Measurements from ENCODE around the gene NLGN1.
"Not testable (repeated sequence)": the region's sequence is repeated elsewhere in the genome, so short reads cannot be mapped to it uniquely, and the experiment has no call there.

NLGN1 gene

DNA sequence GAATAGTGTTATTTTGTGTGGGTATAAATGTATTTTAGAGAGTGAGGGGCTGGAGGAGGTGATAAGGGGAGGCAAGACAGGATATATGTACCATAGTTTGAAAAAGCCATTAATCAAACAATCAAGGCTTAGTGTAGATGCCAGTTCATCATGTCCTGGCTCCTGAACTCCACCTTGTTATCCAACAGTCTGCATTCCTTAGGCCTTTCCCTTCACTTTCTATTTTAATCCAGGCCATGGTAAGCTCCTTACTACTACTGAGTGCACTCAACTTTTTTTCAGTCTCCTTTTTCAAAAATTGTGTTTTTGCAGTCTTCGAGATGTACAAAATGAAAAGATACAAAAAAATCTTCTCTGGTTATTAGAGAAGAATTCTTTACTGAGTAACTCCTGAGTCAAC, 761.1 kb downstream of the NLGN1 start:
- DNase-seq (ENCODE audit: low read depth in 2 of 2), result no peak

DNA sequence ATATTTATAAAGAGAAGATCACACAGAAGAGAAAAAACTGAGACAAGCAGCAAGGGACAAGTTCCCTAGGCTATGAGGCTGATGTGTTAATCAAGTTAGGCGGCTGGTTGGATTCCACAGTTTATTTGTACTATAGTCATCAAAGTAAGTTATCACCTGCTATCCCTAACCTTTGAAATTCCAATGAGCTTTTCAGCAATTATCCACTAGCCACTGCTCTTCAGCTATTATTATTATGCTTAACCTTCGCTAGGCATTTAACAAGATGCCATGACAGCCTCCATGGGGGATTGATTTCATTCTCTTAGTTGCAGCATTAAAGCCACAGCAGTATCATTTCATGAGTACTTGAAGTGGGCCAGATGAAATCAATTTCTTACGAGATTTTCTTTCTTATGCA, 762.1 kb downstream of the NLGN1 start:
- DNase-seq (ENCODE audit: low read depth in 2 of 2), result no peak

DNA sequence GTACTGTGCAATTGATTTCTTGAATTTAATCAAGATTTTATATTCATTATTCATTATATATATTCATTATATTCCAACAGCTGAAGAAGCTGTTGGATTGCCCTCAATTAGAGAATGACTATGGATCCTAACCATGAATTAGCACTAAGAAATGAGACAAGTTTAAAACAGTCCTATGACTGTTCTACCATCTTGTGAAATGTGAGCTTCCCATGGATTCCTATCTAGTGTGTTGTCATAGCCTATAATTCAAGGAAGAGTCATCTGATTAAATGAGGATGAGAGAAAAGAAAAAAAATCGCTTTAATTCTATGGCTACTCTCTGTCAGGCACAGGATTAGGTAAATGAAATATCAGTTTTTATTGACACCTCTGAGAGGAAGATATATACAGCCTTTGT, 765.0 kb downstream of the NLGN1 start:
- DNase-seq (ENCODE audit: low read depth in 2 of 2), result no peak

DNA sequence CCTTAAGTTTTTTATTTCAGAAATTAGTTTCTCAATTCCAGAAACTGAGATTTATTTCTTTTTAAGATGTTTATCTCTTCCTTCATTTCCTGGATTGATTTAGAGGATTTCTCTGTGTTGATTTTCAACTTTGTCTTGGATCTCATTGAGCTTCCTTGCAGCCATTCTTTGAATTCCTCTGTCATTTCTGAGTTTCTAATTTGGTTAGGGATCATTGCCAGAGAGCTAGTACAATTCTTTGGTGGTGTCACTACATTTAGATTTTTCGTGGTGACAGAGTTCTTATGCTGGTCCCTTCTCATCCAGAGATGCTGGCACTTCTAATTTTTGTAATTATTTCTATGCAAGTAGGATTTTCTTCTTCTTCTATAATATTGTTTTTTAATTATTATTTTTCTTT, 770.5 kb downstream of the NLGN1 start:
- DNase-seq (ENCODE audit: low read depth in 2 of 2), result no peak

DNA sequence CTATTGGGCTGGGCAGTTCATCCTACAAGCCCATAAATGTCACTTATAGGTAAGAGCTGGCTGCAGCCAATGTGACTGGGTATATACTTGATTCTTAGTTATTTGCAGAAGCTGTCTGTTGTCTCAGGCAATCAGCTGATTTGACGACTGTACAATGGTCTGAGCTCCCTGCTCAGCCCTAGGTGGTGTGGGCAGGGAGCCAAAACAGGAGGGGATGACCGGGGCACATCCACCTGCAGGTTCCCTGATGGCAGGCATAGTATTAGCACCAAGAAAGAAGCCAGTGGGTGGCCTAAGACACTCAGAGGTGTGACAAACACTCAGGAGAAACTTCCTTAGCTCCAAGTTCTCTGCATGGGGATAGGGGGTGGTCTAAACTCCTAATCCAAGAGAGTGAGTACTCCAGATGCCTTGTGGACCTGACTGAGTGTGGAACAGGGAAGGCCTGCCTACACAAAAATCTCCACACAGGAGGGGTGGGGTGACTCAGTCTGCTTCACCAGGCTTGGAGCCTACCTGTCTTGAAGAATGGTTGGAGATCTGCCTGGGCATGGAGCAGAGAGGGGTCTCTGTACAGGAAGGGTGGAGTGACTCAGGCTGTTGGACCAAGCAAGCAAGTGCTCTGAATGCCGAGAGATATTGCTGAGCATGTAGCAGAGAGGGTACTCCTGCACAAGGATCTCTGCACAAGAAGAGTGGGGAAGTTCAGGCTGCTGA, 771.2 kb downstream of the NLGN1 start:
- DNase-seq (ENCODE audit: low read depth in 2 of 2), result no peak

DNA sequence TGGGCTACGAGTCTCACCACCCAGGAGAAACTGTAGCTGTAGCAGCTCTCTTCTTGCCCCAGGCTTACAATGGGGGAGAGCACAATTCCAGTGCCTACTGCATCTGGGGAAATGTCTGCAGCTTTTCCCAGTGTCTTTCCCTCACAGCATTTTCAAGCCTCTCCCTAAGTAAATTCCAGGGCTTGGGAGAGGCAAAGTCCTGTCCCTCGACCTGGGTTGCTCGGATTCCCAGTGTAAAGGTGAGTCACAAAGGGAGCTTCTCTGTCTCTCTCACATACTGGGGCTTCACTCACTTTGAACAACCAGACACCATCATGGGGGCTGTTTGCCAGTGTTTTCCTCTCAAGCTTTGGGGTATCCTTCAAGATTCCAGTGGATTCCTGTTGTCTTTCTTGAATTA, 772.2 kb downstream of the NLGN1 start:
- no peak for DNase-seq (ENCODE audit: low read depth in 2 of 2)

DNA sequence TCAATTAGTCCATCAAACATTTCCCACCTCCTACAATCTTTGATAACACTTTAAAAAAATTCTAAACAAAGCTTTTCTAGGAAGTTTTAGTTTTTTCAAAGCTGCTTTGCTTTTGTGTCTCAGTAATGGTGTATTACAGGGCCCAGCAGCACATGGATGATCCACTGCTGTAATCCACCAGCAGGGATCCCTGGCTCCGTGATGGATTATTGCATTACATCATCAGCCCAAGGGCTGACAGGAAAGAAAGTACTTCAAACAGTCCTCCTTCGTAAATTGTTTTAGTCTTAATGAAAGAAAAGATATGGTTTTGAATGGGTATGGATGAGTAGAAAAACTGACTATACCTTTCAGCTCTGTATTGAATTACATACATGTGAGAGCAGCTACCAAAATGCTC, 772.7 kb downstream of the NLGN1 start:
- no peak for DNase-seq (ENCODE audit: low read depth in 2 of 2)

DNA sequence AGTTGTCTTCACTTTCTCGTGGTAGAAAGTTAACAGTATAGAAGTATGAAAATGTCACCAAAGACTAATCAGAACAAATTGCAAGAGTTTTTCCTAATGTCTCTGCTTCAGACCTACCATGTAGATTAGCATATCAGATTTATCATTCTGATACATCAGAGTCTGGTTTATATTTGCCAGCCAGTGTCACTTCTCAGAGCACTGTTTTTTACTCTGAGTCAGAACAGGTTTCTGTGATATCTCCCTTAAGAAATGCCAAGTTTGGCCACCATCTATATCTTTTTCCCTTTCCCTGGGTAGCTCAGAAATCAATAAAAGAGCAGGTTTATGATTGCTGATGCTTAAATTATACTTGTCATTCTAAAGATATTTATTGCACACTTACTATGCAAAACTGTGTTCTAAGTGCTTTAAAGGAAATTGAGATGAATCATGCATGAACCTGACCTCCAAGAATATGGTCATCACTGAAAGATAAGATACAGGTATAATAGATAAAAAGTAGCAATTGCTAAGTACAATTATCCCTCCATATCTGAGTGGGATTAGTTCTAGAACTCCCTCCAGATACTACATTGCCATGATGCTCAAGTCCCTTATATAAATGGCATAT, 788.9 kb downstream of the NLGN1 start:
- no peak for DNase-seq (ENCODE audit: low read depth in 2 of 2)

DNA sequence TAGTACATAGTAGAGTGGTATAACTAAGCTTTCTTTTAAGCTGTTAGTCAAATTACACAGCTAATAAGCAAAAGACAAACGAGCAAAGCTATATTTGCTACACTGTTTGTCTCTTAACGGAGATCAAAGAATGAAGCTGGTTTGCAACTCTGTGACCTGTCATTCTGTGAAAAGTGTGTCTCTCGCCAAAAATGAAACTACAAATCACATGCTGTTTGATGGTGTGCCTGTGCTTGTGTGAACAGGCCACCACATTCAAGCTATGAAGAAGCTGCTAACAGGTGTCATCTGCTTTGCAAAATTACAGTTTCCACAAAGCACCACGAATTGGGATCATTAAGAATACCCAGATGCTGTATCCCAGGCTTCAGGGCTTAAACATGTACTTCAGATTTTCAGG, 793.8 kb downstream of the NLGN1 start:
- no peak for DNase-seq (ENCODE audit: low read depth in 2 of 2)

DNA sequence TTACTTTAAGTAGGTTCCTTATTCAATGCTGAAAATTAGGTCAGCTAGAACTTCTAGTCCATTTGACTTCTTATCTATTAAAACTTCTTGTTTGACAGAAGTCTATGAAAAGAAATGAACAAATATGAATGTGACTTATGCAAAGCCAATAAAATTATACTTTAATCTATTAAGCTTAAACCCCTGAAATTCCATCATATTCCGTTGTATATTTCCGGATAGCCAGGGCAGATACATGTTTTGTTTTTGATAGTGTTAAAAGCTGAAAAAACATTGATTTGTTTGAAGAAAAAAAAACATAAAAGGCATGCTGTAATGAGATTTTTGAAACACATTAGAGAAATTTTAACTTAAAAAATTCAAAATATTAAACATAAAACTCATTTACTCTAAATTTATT, 794.4 kb downstream of the NLGN1 start:
- DNase-seq (ENCODE audit: low read depth in 2 of 2), result no peak

DNA sequence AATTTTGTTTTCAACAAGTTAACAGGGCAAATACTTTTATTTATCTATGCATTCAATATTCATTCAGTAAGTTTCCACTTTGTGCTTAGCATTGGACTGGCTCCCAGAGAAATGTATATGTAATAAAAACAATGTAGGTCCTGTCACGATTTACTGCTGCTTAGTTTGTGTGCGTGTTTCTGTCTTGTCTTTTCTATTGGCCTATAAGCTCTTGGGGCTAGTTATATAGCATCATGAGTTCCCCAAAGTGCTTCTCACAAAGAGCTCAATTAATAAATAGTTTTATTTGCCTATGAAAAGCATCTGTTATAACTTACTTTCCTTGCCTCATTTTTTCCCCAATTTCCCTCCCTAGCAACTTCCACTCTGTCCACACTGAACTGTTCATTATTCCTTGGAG, 794.9 kb downstream of the NLGN1 start:
- DNase-seq (ENCODE audit: low read depth in 2 of 2), result no peak

DNA sequence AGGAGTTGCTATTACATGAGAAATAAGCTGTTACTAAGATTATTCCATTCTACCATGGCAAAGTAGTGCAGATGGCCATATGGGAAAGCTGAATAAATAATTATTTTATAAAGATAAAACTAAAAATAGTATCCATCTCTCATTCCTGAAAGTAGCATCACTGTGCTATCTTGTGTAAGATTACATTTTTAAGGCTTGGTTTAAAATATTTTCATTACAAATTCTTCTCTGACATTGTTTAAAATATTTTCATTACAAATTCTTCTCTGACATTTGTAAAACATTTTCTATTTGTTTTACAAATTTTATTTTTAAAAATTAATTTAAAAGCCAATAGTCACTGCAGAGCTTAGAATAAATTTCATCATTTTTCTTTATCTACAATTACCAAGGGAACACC, 796.1 kb downstream of the NLGN1 start:
- no peak for DNase-seq (ENCODE audit: low read depth in 2 of 2)

DNA sequence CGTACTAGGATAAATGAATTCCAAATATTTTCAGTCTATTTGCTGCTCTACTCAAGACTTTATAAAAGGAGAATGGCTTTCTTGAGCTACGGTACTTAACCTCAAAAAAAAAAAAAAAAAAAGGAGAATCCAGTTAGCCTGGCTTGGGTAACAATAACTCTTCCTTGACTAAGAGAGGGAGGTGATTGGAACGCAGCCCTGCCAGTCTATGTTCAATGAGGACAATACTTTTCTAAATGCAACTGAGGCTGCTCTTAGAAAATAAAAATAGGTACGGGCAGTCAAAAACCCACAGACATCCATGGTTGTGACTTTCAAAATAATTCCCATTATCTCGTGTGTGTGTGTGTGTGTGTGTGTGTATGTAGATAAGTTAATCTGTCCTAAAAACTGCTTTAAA, 799.9 kb downstream of the NLGN1 start:
- no peak for DNase-seq (ENCODE audit: low read depth in 2 of 2)

DNA sequence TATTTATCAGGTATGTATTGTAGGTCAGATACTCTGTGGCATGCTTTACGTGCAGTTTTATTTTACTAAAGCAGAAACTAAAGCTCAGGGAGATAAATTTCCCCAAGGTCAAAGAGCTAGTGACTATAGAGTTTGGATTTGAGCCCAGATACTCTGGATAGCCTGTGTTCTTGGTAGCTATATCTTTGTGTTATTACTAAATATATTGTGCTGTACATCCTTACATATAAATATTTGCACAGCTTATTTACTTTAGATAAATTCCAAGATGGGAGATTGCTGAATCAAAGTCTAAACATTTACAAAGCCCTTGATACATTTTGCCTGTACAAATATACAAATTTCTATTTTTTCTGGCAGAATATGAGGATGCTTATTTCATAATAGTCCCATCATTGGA, 800.7 kb downstream of the NLGN1 start:
- no peak for DNase-seq (ENCODE audit: low read depth in 2 of 2)

DNA sequence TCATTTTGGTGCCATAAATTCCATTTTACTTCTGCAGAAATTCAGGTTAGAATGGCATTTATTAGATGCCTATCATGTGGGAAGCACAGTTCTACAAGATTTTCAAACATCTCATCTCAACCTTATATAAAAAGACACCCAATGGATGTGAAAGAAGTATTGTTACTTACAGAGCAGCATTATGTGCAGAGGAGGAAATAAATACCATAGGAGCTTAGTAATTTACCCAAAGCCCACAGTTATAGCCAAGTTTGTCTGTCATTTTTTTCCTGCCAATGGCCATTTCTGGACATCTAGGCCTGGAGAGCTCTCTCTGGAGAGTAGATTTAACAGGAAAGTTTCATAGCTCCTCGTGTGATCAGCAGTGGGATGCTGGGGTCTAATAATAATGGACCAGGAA, 802.2 kb downstream of the NLGN1 start:
- DNase-seq (ENCODE audit: low read depth in 2 of 2), result no peak

DNA sequence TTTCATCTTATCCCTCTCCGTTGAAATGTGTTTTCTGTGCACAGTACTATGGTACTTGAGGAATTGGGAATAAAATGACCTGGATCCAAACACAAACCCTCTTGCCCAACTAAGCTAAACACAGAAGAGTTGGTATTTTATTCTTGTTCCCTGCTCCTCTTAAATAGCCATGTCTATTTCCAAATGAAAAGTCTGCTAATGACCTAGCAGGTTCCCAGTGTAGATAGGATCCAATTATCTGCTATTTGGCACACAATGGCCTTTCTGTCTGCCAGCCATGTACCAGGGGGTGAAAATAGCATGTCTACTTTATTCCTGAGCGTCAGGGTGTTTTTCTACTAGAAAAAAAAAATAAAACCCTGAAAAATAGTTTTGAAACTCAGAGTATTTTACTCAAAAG, 804.6 kb downstream of the NLGN1 start:
- DNase-seq (ENCODE audit: low read depth in 2 of 2), result no peak

DNA sequence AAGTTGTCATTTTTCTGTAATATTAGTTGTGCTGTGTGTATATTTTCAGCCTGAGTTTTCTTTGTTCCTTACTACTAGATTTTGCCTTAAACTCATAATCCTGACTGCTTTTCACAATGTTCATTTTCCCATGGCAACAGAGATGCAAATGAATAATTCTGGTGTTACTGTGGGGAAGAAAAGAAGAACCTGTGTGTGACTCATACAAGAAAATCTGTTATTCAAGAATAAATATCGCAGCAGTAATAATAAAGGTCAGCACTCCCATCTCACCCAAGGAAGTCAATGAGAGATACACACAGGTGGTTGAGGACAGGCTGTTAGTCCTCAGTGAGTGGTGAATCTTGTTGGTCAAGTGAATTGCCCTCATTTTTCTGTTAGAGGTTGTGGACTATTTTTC, 805.0 kb downstream of the NLGN1 start:
- DNase-seq (ENCODE audit: low read depth in 2 of 2), result no peak

DNA sequence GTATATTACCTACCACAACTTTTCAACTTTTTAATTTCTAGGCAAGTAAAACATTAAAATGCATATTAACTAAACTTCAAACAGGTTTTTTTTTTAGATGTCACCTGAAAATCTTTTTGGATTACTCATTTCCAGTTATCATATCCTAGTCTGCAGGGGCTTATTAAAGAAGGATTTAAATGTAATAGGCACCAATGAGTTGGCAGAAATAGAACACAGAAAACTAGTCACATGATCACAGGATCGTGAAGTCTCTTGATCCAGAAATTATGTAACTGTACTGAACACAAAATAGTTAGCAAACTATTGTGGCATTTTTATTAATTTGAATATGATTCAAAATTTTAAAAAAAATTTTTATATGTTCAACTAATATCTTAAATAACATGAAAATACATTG, 807.2 kb downstream of the NLGN1 start:
- no peak for DNase-seq (ENCODE audit: low read depth in 2 of 2)

DNA sequence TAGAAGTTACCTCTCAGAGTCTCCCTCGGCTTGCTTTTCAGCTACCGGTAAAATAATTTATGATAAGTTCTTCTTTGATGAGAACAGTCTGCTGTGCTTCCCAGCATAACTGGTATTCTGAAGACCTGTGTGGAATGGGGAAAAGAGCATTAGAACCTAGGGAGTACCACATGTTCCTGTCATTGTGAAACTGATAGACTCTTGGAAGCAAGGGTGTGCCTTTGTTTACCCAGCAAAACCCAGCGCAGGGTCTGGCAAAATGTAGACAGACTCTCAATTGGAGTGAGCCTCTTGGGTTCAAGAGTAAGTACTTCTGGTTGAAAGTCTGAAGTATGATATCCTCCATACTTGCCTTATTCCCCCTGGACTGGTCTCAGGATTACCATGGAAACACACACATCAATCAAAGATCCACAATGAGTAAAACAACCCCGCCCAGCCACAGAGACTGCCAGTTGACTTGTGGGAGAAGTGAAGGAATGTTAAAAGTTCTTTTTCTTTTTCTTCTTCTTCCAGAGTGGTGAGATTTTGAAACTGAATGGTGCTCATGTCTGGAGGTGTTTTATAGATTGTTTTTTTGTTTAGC, 809.2 kb downstream of the NLGN1 start:
- DNase-seq (ENCODE audit: low read depth in 2 of 2), result no peak

DNA sequence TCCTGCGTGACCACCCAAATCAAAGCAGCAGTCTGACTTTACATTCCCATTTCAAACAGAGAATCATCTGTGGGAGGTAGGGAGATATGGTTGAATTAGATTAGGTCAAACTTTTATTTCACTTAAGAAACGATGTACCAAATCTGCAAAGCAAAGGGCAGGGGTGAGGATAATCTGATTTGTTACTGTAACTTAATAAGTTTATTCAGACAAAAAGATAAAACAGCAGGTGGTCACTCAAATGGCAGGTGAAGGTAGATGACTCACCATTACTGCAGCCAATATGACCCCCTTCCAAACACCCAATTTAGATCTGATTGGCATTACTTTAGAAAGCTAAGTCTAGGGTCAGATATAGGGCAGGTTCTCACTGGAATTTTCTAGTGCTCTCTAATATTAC, 810.6 kb downstream of the NLGN1 start:
- DNase-seq (ENCODE audit: low read depth in 2 of 2), result no peak

DNA sequence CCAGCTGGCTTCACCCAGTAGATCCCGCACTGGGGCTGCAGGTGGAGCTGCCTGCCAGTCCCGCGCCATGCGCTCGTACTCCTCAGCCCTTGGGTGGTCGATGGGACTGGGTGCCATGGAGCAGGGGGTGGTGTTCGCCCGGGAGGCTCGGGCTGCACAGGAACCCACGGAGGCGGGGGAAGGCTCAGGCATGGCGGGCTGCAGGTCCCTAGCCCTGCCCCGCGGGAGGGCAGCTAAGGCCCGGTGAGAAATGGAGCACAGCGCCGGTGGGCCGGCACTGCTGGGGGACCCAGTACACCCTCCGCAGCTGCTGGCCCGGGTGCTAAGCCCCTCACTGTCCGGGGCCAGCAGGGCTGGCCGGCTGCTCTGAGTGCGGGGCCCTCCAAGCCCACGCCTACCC, 814.4 kb downstream of the NLGN1 start:
- not testable (repeated sequence) for DNase-seq (ENCODE audit: low read depth in 2 of 2)

DNA sequence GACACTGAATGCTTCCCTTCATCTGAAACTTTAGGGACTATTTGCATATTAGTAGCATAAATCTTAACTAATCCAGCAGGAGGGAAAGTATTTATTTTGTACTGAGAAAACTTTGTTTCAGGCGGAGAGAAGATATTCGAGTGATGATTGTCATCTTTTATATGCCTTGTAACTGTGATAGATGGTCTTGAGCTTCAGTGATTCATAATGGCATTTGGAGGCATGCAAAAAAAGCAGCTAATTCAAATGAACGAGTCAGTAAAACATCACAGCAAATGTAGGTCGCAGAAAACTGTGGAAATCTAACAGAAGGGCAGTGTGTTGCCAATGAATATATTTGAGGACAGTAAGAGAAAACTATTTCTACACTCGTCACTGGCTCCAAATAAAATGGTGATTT, 817.9 kb downstream of the NLGN1 start:
- no peak for DNase-seq (ENCODE audit: low read depth in 2 of 2)

DNA sequence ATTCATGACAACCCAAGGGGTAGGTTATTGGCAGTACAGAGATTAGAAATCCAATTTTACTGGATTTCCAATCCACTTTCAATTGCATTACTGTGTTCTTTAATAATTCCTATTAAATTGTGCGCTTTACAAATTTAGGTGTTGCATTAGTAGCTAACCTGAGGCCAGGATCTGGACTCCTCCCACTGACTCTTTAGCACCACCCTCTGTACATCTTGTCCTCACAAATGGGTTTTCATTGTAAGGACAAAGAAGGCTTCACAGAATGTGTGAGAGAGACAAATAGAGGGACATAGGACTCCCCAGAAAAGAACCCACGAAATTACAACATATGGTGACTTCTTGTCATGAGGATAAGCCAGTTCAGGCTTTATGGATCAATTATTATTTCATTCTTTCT, 818.5 kb downstream of the NLGN1 start:
- no peak for DNase-seq (ENCODE audit: low read depth in 2 of 2)
